Activated CD4-positive, alpha-beta memory T cell treated with anti-CD3 and anti-CD28 coated beads, Interleukin-2, amount 10 ng/mL, durations not matched to agents 7 days and 5 days (primary cell): ENCODE results near the gene TNFSF12. TPM values are rescaled to one million over a fixed set of nuclear protein-coding genes. Genes with fewer than 3 reads are reported as not detected.

ENCODE experiments used
- CTCF ChIA-PET: fragments of 350-600 bp; sonication (Branson Sonifier 250); formaldehyde crosslinking; loops from one replicate; lab custom pipeline; 2021; ENCODE audit warnings: antibody characterized with exemption, inconsistent platforms; lab: Charles Lee
- POLR2A ChIA-PET: fragments of 350-600 bp; sonication (Branson Sonifier 250); formaldehyde crosslinking; loops from one replicate; lab custom pipeline; 2021; ENCODE audit warnings: antibody characterized with exemption; lab: Charles Lee
- DNase-seq: peaks from one replicate; pipeline ENCODE4 v3.0.0-alpha.2; 2020
- H3K27ac Mint-ChIP-seq: one replicate; pipeline ENCODE4 v1.8.0; 2021; ENCODE audit warnings: mild to moderate bottlenecking, mixed read lengths
- H3K27me3 Mint-ChIP-seq: one replicate; pipeline ENCODE4 v1.8.0; 2021; ENCODE audit warnings: mixed read lengths
- H3K36me3 Mint-ChIP-seq: one replicate; pipeline ENCODE4 v1.8.0; 2021; ENCODE audit warnings: low read depth, mixed read lengths
- H3K4me1 Mint-ChIP-seq: one replicate; pipeline ENCODE4 v1.8.0; 2021; ENCODE audit warnings: mixed read lengths
- H3K4me3 Mint-ChIP-seq: one replicate; pipeline ENCODE4 v1.8.0; 2021; ENCODE audit warnings: mild to moderate bottlenecking, mixed read lengths
- H3K9me3 Mint-ChIP-seq: one replicate; pipeline ENCODE4 v1.8.0; 2021; ENCODE audit warnings: mixed read lengths
- total RNA-seq, 2 experiments: library from RNA; stranded (reverse); gene quantifications; one replicate each; pipeline ENCODE4 v1.2.3, GENCODE V29; 2021

Gene TNFSF12, protein sequence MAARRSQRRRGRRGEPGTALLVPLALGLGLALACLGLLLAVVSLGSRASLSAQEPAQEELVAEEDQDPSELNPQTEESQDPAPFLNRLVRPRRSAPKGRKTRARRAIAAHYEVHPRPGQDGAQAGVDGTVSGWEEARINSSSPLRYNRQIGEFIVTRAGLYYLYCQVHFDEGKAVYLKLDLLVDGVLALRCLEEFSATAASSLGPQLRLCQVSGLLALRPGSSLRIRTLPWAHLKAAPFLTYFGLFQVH
- total RNA-seq, result 10 to 100 TPM; 79.8 to 86.7 TPM

DNA sequence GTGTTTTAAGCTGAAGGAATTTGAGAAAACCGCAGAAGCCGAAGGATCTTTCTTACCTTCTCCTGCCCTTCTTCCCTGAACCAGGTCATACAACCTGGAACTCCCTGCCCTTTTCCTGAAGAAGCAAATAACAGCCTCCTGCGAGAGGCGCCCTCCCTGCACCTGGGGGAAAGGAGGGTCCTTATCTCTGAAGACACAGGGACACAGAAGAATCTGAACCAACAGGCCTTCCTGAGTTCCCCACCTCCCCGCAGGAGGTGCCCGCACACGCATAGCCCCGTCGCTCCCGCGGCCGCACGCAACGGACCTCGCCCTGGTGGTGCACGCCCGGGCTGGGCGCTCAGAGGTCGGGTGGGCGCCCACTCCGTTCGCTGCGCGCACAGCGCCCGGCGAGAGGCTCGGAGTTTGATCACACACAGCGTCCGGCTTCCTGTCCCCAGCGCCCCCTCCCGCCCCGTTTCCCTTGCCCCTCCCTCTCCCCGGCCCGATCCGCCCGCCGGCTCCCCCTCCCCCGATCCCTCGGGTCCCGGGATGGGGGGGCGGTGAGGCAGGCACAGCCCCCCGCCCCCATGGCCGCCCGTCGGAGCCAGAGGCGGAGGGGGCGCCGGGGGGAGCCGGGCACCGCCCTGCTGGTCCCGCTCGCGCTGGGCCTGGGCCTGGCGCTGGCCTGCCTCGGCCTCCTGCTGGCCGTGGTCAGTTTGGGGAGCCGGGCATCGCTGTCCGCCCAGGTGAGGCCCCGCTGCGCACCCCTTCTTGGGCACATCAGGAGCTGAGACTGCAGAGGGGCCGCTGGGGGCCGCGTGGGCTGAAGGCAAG is at the start of gene TNFSF12:
Gene TNFSF12 (plus strand): TSS at position 474 of the 816 bp plus-strand sequence. CDS start 96 bp downstream, at position 570.
- CTCF ChIA-PET, result interaction anchor here (0.6 to 5.1 kb wide), 3 partner anchors 12 to 248 kb away, joined by 3 to 33 read pairs (median 32); partner anchors contain the start of gene SENP3
- POLR2A ChIA-PET, result interaction anchor here (0.7 to 4.1 kb wide), 11 partner anchors 9 to 138 kb away, joined by 3 to 24 read pairs (median 5); partner anchors contain the start of genes MPDU1, POLR2A, SENP3 and TP53
- H3K4me1 Mint-ChIP-seq, result peaks cover 58% of the 10 kb centered on the region

DNA sequence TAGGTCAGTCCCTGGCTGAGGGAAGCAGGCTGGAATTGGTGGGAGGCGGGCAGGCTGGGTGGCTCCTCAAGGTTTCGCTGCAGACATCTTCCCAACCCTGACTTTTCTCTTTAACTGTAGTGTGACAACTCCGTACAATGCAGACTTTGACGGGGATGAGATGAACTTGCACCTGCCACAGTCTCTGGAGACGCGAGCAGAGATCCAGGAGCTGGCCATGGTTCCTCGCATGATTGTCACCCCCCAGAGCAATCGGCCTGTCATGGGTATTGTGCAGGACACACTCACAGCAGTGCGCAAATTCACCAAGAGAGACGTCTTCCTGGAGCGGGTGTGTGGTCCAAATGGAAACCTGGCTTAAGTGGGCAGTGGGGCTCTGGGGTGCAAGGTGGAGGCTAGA is 49.7 kb upstream of the TNFSF12 start:
- ChIA-PET POLR2A (no interaction called here), CTCF (no interaction called here)
- no peak overlapping the region for H3K4me3 Mint-ChIP-seq
- H3K36me3 Mint-ChIP-seq, result peaks cover 87% of the 10 kb centered on the region
- DNase-seq, result no peak
- no peaks in the 10 kb centered on the region for H3K9me3 Mint-ChIP-seq
- H3K4me1 Mint-ChIP-seq, result peaks cover 4% of the 10 kb centered on the region
- no peak overlapping the region for H3K27ac Mint-ChIP-seq
- no peaks in the 10 kb centered on the region for H3K27me3 Mint-ChIP-seq

More for the DNA sequence above, at the start of gene TNFSF12:
- no peaks in the 10 kb centered on the region for H3K27me3 Mint-ChIP-seq
- peak within 1 kb of the TSS; percentile 99 for H3K4me3 Mint-ChIP-seq
- peaks cover 41% of the 10 kb centered on the region for H3K36me3 Mint-ChIP-seq
- DNase-seq, result peak; percentile 73
- peak within 1 kb of the TSS; percentile 93 for H3K27ac Mint-ChIP-seq
- no peaks in the 10 kb centered on the region for H3K9me3 Mint-ChIP-seq

DNA sequence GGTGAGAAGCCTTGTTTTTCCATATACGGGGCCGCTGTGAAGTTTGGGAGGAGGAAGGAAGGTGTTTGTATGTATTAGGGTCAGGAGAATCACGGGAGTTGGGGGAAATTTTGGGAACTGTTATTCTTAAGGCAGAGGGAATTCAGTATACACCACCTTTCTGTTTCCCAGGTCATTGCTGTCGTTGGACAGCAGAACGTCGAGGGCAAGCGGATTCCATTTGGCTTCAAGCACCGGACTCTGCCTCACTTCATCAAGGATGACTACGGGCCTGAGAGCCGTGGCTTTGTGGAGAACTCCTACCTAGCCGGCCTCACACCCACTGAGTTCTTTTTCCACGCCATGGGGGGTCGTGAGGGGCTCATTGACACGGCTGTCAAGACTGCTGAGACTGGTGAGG is 47.1 kb upstream of the TNFSF12 start:
- Mint-ChIP-seq H3K27ac (no peak overlapping the region), H3K9me3 (no peaks in the 10 kb centered on the region), H3K4me1 (no peaks in the 10 kb centered on the region), H3K36me3 (peaks cover 80% of the 10 kb centered on the region), H3K4me3 (no peak overlapping the region), H3K27me3 (no peaks in the 10 kb centered on the region)
- POLR2A ChIA-PET, result interaction anchor here (0.8 to 1.0 kb wide), 2 partner anchors 65 to 87 kb away, joined by 3 read pairs; no protein-coding TSS in a partner anchor
- no peak for DNase-seq
- CTCF ChIA-PET, result interaction anchor here (2.0 to 2.2 kb wide), 2 partner anchors 14 to 65 kb away, joined by 6 to 7 read pairs; no protein-coding TSS in a partner anchor

DNA sequence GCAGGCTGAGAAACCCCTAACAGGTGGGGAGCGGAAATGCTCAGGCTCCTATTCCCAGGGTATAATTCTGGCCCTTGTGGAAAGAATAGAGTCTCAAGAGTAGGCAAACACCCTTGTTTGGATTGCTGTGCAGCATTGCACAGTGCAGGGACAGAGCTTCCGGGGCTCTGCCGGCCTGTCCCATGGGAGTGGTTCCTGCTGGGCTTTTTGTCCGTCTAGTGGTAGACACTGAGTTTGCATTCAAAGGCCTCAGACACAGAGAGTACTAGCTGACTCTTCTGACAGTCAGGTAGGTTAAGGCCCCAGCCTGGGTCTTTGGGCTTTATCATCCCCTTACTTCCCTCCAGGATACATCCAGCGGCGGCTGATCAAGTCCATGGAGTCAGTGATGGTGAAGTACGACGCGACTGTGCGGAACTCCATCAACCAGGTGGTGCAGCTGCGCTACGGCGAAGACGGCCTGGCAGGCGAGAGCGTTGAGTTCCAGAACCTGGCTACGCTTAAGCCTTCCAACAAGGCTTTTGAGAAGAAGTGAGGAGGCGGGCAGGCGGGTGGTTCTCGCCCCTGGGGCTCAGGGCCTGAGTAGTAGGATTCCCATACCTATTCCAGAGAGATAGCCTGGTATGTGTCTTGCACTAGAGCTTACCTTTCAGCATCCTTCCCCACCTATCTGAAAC is 46.5 kb upstream of the TNFSF12 start:
- H3K36me3 Mint-ChIP-seq, result peaks cover 77% of the 10 kb centered on the region

DNA sequence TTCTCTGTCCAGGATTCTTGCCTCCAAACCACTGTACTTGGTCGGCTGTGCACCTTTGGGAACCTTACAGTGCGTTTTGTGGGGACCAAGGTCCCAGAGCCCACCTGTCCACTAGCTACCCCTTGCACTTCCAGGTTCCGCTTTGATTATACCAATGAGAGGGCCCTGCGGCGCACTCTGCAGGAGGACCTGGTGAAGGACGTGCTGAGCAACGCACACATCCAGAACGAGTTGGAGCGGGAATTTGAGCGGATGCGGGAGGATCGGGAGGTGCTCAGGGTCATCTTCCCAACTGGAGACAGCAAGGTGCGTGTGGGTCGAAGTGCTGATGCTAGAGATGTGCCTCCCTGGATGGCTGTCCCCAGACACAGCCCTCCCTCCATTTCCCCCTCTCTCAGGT is 45.9 kb upstream of the TNFSF12 start:
- POLR2A ChIA-PET, result no interaction called here
- H3K27ac Mint-ChIP-seq, result no peak overlapping the region
- H3K9me3 Mint-ChIP-seq, result no peaks in the 10 kb centered on the region
- H3K4me3 Mint-ChIP-seq, result no peak overlapping the region
- H3K36me3 Mint-ChIP-seq, result peaks cover 77% of the 10 kb centered on the region
- no peaks in the 10 kb centered on the region for H3K27me3 Mint-ChIP-seq
- DNase-seq, result no peak
- CTCF ChIA-PET, result interaction anchor here (0.7 to 2.2 kb wide), 5 partner anchors 10 to 147 kb away, joined by 3 to 7 read pairs (median 4); no protein-coding TSS in a partner anchor
- no peaks in the 10 kb centered on the region for H3K4me1 Mint-ChIP-seq

More for the DNA sequence above, 46.5 kb upstream of the TNFSF12 start:
- no peaks in the 10 kb centered on the region for H3K4me1 Mint-ChIP-seq
- ChIA-PET POLR2A (interaction anchor here (0.8 to 1.0 kb wide), 2 partner anchors 65 to 87 kb away, joined by 3 read pairs; no protein-coding TSS in a partner anchor), CTCF (interaction anchor here (0.7 to 2.2 kb wide), 5 partner anchors 11 to 146 kb away, joined by 3 to 7 read pairs (median 4); no protein-coding TSS in a partner anchor)
- H3K4me3 Mint-ChIP-seq, result no peak overlapping the region
- H3K9me3 Mint-ChIP-seq, result no peaks in the 10 kb centered on the region
- H3K27me3 Mint-ChIP-seq, result no peaks in the 10 kb centered on the region
- DNase-seq, result no peak
- no peak overlapping the region for H3K27ac Mint-ChIP-seq

DNA sequence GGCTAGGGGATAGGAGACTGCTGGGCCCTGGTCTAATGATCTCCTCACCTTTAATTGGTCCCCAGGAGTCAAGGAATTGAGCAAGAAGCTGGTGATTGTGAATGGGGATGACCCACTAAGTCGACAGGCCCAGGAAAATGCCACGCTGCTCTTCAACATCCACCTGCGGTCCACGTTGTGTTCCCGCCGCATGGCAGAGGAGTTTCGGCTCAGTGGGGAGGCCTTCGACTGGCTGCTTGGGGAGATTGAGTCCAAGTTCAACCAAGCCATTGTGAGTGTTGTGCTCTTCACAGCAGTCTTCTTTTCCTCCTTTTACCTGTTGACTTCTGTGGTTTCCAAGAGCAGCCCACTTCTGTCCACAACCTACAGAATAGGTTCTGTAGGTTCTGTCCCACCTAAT is 45.3 kb upstream of the TNFSF12 start:
- no peaks in the 10 kb centered on the region for H3K27me3 Mint-ChIP-seq
- H3K9me3 Mint-ChIP-seq, result no peaks in the 10 kb centered on the region
- no peak overlapping the region for H3K4me3 Mint-ChIP-seq
- peaks cover 77% of the 10 kb centered on the region for H3K36me3 Mint-ChIP-seq
- no peak for DNase-seq
- ChIA-PET CTCF (interaction anchor here (1.8 to 2.2 kb wide), 2 partner anchors 12 to 67 kb away, joined by 4 to 7 read pairs; no protein-coding TSS in a partner anchor), POLR2A (no interaction called here)
- H3K4me1 Mint-ChIP-seq, result no peaks in the 10 kb centered on the region
- no peak overlapping the region for H3K27ac Mint-ChIP-seq

DNA sequence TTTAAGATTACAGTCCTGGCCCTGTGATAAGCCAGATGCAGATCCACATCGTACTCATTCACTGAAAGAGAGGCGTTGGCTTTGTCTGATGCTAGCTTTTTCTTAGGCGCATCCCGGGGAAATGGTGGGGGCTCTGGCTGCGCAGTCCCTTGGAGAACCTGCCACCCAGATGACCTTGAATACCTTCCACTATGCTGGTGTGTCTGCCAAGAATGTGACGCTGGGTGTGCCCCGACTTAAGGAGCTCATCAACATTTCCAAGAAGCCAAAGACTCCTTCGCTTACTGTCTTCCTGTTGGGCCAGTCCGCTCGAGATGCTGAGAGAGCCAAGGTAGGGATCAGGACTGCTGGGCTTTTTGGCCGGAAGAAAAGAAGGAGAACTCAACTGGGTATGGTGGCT is 40.7 kb upstream of the TNFSF12 start:
- ChIA-PET CTCF (interaction anchor here (0.5 to 2.8 kb wide), 3 partner anchors 52 to 306 kb away, joined by 4 to 15 read pairs (median 5); no protein-coding TSS in a partner anchor), POLR2A (interaction anchor here (1.0 to 1.2 kb wide), 2 partner anchors 23 to 125 kb away, joined by 3 to 5 read pairs; no protein-coding TSS in a partner anchor)
- H3K4me1 Mint-ChIP-seq, result no peaks in the 10 kb centered on the region
- peaks cover 76% of the 10 kb centered on the region for H3K36me3 Mint-ChIP-seq
- no peaks in the 10 kb centered on the region for H3K9me3 Mint-ChIP-seq
- H3K27ac Mint-ChIP-seq, result no peak overlapping the region
- H3K27me3 Mint-ChIP-seq, result no peaks in the 10 kb centered on the region
- no peak overlapping the region for H3K4me3 Mint-ChIP-seq
- DNase-seq, result no peak

DNA sequence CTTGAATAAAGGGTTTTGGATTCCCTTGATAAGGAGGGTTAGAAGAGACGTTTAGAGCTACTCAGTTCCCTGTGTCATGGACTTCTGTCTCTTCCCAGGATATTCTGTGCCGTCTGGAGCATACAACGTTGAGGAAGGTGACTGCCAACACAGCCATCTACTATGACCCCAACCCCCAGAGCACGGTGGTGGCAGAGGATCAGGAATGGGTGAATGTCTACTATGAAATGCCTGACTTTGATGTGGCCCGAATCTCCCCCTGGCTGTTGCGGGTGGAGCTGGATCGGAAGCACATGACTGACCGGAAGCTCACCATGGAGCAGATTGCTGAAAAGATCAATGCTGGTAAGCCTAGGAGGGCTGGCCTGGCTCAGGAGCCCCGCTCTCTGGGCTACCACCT is 40.0 kb upstream of the TNFSF12 start:
- no peak for DNase-seq
- CTCF ChIA-PET, result interaction anchor here (1.1 to 2.8 kb wide), 3 partner anchors 17 to 72 kb away, joined by 3 to 15 read pairs (median 5); no protein-coding TSS in a partner anchor
- no peaks in the 10 kb centered on the region for H3K9me3 Mint-ChIP-seq
- H3K36me3 Mint-ChIP-seq, result peaks cover 75% of the 10 kb centered on the region
- no peak overlapping the region for H3K27ac Mint-ChIP-seq
- H3K27me3 Mint-ChIP-seq, result no peaks in the 10 kb centered on the region
- no peak overlapping the region for H3K4me3 Mint-ChIP-seq
- POLR2A ChIA-PET, result interaction anchor here (0.9 kb wide), 1 partner anchor 25 kb away, joined by 5 read pairs; the partner anchor contains the start of gene POLR2A
- no peaks in the 10 kb centered on the region for H3K4me1 Mint-ChIP-seq

DNA sequence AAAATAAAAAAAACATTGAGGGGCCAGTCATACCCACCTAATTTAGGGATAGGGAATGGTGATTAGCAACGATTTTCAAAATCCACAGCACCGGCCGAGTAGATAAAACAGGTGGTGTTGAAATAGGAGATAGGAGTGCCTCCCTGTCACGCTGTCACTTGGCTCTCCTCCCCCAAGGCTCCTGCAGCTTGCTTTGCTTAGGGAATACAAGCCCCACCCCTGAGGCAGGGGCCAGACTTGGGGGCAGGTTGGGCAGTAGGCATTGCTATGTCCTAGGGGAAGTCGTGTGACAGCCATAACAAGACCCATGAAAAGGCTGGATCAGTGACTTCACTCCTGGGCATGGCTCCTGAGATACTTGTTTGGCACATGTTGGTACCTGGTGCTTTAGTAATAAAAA is 38.9 kb upstream of the TNFSF12 start:
- H3K4me3 Mint-ChIP-seq, result no peak overlapping the region
- peaks cover 79% of the 10 kb centered on the region for H3K36me3 Mint-ChIP-seq
- CTCF ChIA-PET, result interaction anchor here (2.8 kb wide), 1 partner anchor 51 kb away, joined by 15 read pairs; no protein-coding TSS in a partner anchor
- no peaks in the 10 kb centered on the region for H3K9me3 Mint-ChIP-seq
- no peak overlapping the region for H3K27ac Mint-ChIP-seq
- no peaks in the 10 kb centered on the region for H3K4me1 Mint-ChIP-seq
- POLR2A ChIA-PET, result no interaction called here
- no peak for DNase-seq
- H3K27me3 Mint-ChIP-seq, result no peaks in the 10 kb centered on the region

DNA sequence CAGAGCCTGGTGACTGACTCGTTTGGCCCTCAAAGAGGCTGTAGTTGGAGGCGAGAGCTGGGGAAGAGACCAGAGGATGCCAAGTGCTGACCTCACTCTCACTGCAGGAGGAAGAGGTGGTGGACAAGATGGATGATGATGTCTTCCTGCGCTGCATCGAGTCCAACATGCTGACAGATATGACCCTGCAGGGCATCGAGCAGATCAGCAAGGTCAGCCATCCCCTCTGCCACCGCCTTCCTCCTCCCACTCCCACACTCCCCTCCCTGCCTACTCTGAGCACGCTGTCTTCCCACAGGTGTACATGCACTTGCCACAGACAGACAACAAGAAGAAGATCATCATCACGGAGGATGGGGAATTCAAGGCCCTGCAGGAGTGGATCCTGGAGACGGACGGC is 37.8 kb upstream of the TNFSF12 start:
- Mint-ChIP-seq H3K27ac (no peak overlapping the region), H3K4me3 (no peak overlapping the region), H3K4me1 (no peaks in the 10 kb centered on the region), H3K9me3 (no peaks in the 10 kb centered on the region), H3K27me3 (no peaks in the 10 kb centered on the region), H3K36me3 (peaks cover 77% of the 10 kb centered on the region)
- ChIA-PET POLR2A (interaction anchor here (4.2 kb wide), 1 partner anchor 50 kb away, joined by 43 read pairs; the partner anchor contains the start of gene SENP3), CTCF (interaction anchor here (1.1 kb wide), 1 partner anchor 50 kb away, joined by 3 read pairs; the partner anchor contains the start of gene SENP3)
- no peak for DNase-seq

DNA sequence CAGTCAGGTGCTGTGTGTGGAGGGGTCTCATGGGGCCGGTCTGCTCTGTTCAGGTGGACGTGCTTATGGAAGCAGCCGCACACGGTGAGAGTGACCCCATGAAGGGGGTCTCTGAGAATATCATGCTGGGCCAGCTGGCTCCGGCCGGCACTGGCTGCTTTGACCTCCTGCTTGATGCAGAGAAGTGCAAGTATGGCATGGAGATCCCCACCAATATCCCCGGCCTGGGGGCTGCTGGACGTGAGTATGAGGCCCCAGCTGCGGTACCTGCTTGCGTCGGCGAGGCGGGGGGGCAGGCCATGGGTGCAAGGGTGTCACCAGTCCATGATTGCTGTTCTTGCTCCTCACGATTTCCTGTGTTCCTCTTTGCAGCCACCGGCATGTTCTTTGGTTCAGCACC is 36.8 kb upstream of the TNFSF12 start:
- H3K36me3 Mint-ChIP-seq, result peaks cover 74% of the 10 kb centered on the region
- CTCF ChIA-PET, result interaction anchor here (0.6 to 15.8 kb wide), 3 partner anchors 22 to 47 kb away, joined by 3 to 207 read pairs (median 16); partner anchors contain the start of genes SENP3 and TNFSF13

More for the DNA sequence above, 36.8 kb upstream of the TNFSF12 start:
- DNase-seq, result no peak
- POLR2A ChIA-PET, result interaction anchor here (2.9 to 4.2 kb wide), 2 partner anchors 40 to 49 kb away, joined by 11 to 43 read pairs; partner anchors contain the start of gene SENP3
- Mint-ChIP-seq H3K9me3 (no peaks in the 10 kb centered on the region), H3K4me3 (no peak overlapping the region), H3K27me3 (no peaks in the 10 kb centered on the region), H3K27ac (no peak overlapping the region), H3K4me1 (no peaks in the 10 kb centered on the region)
